B cell (primary cell): ENCODE results near the gene DCAF7. TPM values are rescaled to one million over a fixed set of nuclear protein-coding genes. Genes with fewer than 3 reads are reported as not detected.

Source experiments
- ATAC-seq: fragments of 200-7000 bp; cut with Tn5 transposase; one replicate; pipeline ENCODE4 v1.10.0; 2021; ENCODE audit warnings: low read depth, mild to moderate bottlenecking, moderate number of reproducible peaks, moderate library complexity
- CTCF ChIA-PET: fragments of 350-600 bp; sonication (Branson Sonifier 250); formaldehyde crosslinking; loops from one replicate; lab custom pipeline; 2021; ENCODE audit warnings: antibody characterized with exemption, inconsistent platforms; lab: Charles Lee
- POLR2A ChIA-PET: fragments of 350-600 bp; sonication (Branson Sonifier 250); formaldehyde crosslinking; loops from one replicate; lab custom pipeline; 2021; ENCODE audit warnings: antibody characterized with exemption; lab: Charles Lee
- DNase-seq: peaks from one replicate; pipeline ENCODE4 v3.0.0; 2013
- H2AFZ ChIP-seq: 2 replicates; pipeline ENCODE4 v1.6.1; 2012; ENCODE audit warnings: mild to moderate bottlenecking, low read depth, low read length; ENCODE audit not compliant: insufficient read depth, poor library complexity, severe bottlenecking
- H3K27ac ChIP-seq, 2 donors: 1 replicate in 1 of 2; 2 replicates in 1 of 2; pipeline ENCODE4 v1.5.1; 2012 to 2013; ENCODE audit warnings: low read length in 2 of 2, mild to moderate bottlenecking in 2 of 2, moderate library complexity in 1 of 2
- H3K27me3 ChIP-seq, 4 experiments: fragments of 200-600 bp in 1 of 4; sonication (generic) in 1 of 4; replicated peaks in 1 of 4; 1 replicate in 2 of 4; 2 replicates in 2 of 4; pipeline versions ENCODE4 v1.6.1 to v1.7.0; 2013 to 2016; ENCODE audit warnings: low read length in 3 of 4, mild to moderate bottlenecking in 2 of 4, mixed read lengths in 1 of 4, moderate library complexity in 1 of 4; ENCODE audit not compliant: insufficient read depth in 4 of 4, control insufficient read depth in 3 of 4; ENCODE audit errors: control extremely low read depth in 1 of 4
- H3K36me3 ChIP-seq, 2 experiments: replicated peaks in 1 of 2; 1 replicate in 1 of 2; 2 replicates in 1 of 2; pipeline versions ENCODE4 v1.6.1 to v1.7.1; 2013; ENCODE audit warnings: low read length in 1 of 2; ENCODE audit not compliant: insufficient read depth in 2 of 2, control insufficient read depth in 1 of 2; ENCODE audit errors: control extremely low read depth in 1 of 2, extremely low read depth in 1 of 2
- H3K4me1 ChIP-seq, 2 donors: fragments of 200-600 bp in 1 of 2; sonication (generic) in 1 of 2; 1 replicate in 1 of 2; 2 replicates in 1 of 2; pipeline versions ENCODE4 v1.5.1 to v1.6.1; 2013 to 2017; ENCODE audit warnings: low read length in 2 of 2; ENCODE audit not compliant: control insufficient read depth in 2 of 2, insufficient read depth in 2 of 2
- H3K4me2 ChIP-seq: replicated peaks from 2 replicates; pipeline ENCODE3; 2012; ENCODE audit warnings: mild to moderate bottlenecking, low read depth, low read length; ENCODE audit not compliant: poor library complexity, severe bottlenecking
- H3K4me3 ChIP-seq, 5 experiments: fragments of 200-600 bp in 1 of 5; sonication (generic) in 1 of 5; 1 replicate in 3 of 5; 2 replicates in 2 of 5; pipeline versions ENCODE4 v1.5.1 to v1.7.0; 2011 to 2016; ENCODE audit warnings: low read length in 4 of 5, mild to moderate bottlenecking in 4 of 5, low read depth in 2 of 5, control low read depth in 1 of 5, moderate library complexity in 1 of 5; ENCODE audit not compliant: insufficient read depth in 1 of 5; ENCODE audit errors: control extremely low read depth in 1 of 5, extremely low read depth in 1 of 5
- H3K79me2 ChIP-seq: fragments of 200-600 bp; sonication (generic); one replicate; pipeline ENCODE4 v1.6.0; 2016; ENCODE audit warnings: low read length; ENCODE audit not compliant: control insufficient read depth, insufficient read depth
- H3K9ac ChIP-seq: fragments of 200-600 bp; sonication (generic); 2 replicates; pipeline ENCODE4 v1.6.1; 2017; ENCODE audit warnings: mild to moderate bottlenecking, low read length, moderate library complexity
- H3K9me3 ChIP-seq, 3 donors: one replicate each; pipeline versions ENCODE4 v1.6.1 to v1.7.1; 2013; ENCODE audit warnings: low read length in 2 of 3; ENCODE audit not compliant: control insufficient read depth in 2 of 3, insufficient read depth in 1 of 3; ENCODE audit errors: control extremely low read depth in 1 of 3
- H4K20me1 ChIP-seq: 2 replicates; pipeline ENCODE4 v1.6.0; 2012; ENCODE audit warnings: mild to moderate bottlenecking, low read length; ENCODE audit not compliant: insufficient read depth, control insufficient read depth, poor library complexity, severe bottlenecking
- H3K27ac Mint-ChIP-seq: one replicate; pipeline ENCODE4 v1.8.0; 2021; ENCODE audit warnings: mixed read lengths
- H3K27me3 Mint-ChIP-seq: one replicate; pipeline ENCODE4 v1.8.0; 2021; ENCODE audit warnings: mixed read lengths
- H3K4me1 Mint-ChIP-seq: one replicate; pipeline ENCODE4 v1.8.0; 2021; ENCODE audit warnings: mixed read lengths
- H3K4me3 Mint-ChIP-seq: one replicate; pipeline ENCODE4 v1.8.0; 2021; ENCODE audit warnings: mixed read lengths
- H3K9me3 Mint-ChIP-seq: one replicate; pipeline ENCODE4 v1.8.0; 2022; ENCODE audit warnings: mixed read lengths; ENCODE audit not compliant: insufficient read depth
- EZH2 ChIP-seq: IDR thresholded peaks from 2 replicates; pipeline ENCODE4 v1.6.1; 2012; ENCODE audit warnings: borderline replicate concordance, low read depth, mild to moderate bottlenecking, moderate library complexity, low read length; ENCODE audit not compliant: insufficient read depth, poor library complexity, severe bottlenecking
- WGBS: methylation state at CpG from one replicate; pipeline ENCODE4 v1.1.5; 2013; ENCODE audit warnings: missing lambda C conversion rate; ENCODE audit not compliant: insufficient coverage; 5-methylcytosine and 5-hydroxymethylcytosine counted together
- intact Hi-C: fragments of 100-400 bp; cut with micrococcal nuclease; formaldehyde crosslinking; loops from one replicate; pipeline ENCODE4 v1.10.0; 2022
- polyA plus RNA-seq: library from polyadenylated mRNA; depleted of rRNA; stranded (reverse); fragments of >200 nt; gene quantifications from 2 replicates; pipeline ENCODE4 v1.2.3, GENCODE V29; 2012
- total RNA-seq, 2 donors: library from RNA; stranded (reverse); fragments of 120-200 nt in 1 of 2; gene quantifications; 1 replicate in 1 of 2; 2 replicates in 1 of 2; pipeline versions ENCODE4 v1.2.3 to v1.2.4, GENCODE V29; 2013 to 2022
- TF ChIP-seq, protein P1 (sequence below): fragments of 200-600 bp; IDR thresholded peaks from one replicate; pipeline ENCODE4 v1.8.0; 2022; ENCODE audit warnings: antibody characterized with exemption, mild to moderate bottlenecking

DCAF7 gene
- total and polyA plus RNA-seq, 2 donors (not counting 1 experiment from before 2014, with no cell fraction given) = 55.1 to 84.7 TPM

DNA sequence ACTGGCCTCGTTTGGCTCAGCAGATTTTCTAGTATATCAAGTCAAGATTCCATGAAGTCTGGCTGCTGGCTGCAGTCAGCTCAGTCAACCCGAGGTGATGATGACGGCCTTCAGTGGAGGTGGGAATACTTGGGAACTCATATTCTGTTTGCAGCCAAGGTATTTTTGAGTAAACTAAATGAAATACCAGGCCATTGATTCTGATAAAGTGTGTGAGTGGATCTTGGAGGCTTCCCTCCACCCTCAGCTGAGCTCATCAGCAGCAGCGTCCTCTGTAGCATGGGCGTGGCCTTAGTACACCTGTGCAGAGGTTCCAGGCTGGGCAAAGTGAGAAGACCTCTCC, 28.5 kb downstream of the DCAF7 start:
- Histone ChIP-seq H3K4me1 (no peaks in the 10 kb centered on the region), H3K79me2 (peaks cover 42% of the 10 kb centered on the region), H3K4me2 (no peak overlapping the region), H2AFZ (no peak overlapping the region), H3K9me3 (no peaks in the 10 kb centered on the region), H3K4me3 (no peak overlapping the region), H3K27ac (no peak overlapping the region), H3K27me3 (no peaks in the 10 kb centered on the region), H3K36me3 (peaks cover 5 to 56% of the 10 kb centered on the region in 2 experiments), H3K9ac (no peak overlapping the region), H4K20me1 (peaks cover 64% of the 10 kb centered on the region)
- H3K27me3 Mint-ChIP-seq = no peaks in the 10 kb centered on the region
- ChIA-PET CTCF (no interaction called here), POLR2A (no interaction called here)
- intact Hi-C loops = no loop called here
- TF ChIP-seq EZH2 = no peak
- TF ChIP-seq, protein P1, sequence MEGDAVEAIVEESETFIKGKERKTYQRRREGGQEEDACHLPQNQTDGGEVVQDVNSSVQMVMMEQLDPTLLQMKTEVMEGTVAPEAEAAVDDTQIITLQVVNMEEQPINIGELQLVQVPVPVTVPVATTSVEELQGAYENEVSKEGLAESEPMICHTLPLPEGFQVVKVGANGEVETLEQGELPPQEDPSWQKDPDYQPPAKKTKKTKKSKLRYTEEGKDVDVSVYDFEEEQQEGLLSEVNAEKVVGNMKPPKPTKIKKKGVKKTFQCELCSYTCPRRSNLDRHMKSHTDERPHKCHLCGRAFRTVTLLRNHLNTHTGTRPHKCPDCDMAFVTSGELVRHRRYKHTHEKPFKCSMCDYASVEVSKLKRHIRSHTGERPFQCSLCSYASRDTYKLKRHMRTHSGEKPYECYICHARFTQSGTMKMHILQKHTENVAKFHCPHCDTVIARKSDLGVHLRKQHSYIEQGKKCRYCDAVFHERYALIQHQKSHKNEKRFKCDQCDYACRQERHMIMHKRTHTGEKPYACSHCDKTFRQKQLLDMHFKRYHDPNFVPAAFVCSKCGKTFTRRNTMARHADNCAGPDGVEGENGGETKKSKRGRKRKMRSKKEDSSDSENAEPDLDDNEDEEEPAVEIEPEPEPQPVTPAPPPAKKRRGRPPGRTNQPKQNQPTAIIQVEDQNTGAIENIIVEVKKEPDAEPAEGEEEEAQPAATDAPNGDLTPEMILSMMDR = no peak
- H3K9me3 Mint-ChIP-seq = no peaks in the 10 kb centered on the region
- H3K27ac Mint-ChIP-seq = peak overlapping the region; percentile 11
- WGBS = 98% methylated on average over 3 of the region's 5 CpGs
- no peak for ATAC-seq
- peaks cover 6% of the 10 kb centered on the region for H3K4me1 Mint-ChIP-seq
- no peak overlapping the region for H3K4me3 Mint-ChIP-seq
- DNase-seq = no peak

DNA sequence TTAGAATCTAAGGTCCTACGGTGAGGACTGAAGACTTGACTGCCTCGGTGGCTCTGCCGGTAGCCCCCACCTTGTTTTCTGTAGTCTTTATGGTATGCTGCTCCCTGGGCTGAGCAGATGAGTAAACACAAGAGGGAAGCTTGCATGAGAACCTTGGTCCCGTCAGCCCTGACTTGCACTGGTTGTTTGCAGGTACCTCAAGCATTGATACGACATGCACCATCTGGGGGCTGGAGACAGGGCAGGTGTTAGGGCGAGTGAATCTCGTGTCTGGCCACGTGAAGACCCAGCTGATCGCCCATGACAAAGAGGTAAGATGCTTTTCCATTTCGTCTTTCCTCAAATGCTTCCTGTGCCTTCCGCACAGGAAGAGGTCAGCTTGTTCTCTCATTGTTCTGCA, 29.4 kb downstream of the DCAF7 start:
- WGBS = 91% methylated on average over 7 of the region's 11 CpGs
- intact Hi-C loops = no loop called here
- H3K4me1 ChIP-seq = no peaks in the 10 kb centered on the region
- peaks cover 5 to 61% of the 10 kb centered on the region in 2 experiments for H3K36me3 ChIP-seq
- no peak overlapping the region for H3K9ac ChIP-seq
- no peaks in the 10 kb centered on the region for H3K27me3 Mint-ChIP-seq
- H3K4me2 ChIP-seq = no peak overlapping the region
- POLR2A ChIA-PET = interaction anchor here (0.6 kb wide), 1 partner anchor 129 kb away, joined by 3 read pairs; no protein-coding TSS in a partner anchor
- peaks cover 55% of the 10 kb centered on the region for H4K20me1 ChIP-seq
- no peak overlapping the region for H3K27ac ChIP-seq
- no peaks in the 10 kb centered on the region for H3K9me3 Mint-ChIP-seq
- CTCF ChIA-PET = interaction anchor here (0.7 kb wide), 1 partner anchor 52 kb away, joined by 4 read pairs; no protein-coding TSS in a partner anchor
- no peak overlapping the region for H2AFZ ChIP-seq
- TF ChIP-seq EZH2 = no peak
- TF ChIP-seq, protein P1 = no peak
- no peaks in the 10 kb centered on the region for H3K9me3 ChIP-seq
- no peak for ATAC-seq
- H3K27ac Mint-ChIP-seq = no peak overlapping the region
- no peak overlapping the region for H3K4me3 ChIP-seq
- H3K4me1 Mint-ChIP-seq = peaks cover 2% of the 10 kb centered on the region
- no peak overlapping the region for H3K4me3 Mint-ChIP-seq
- peaks cover 37% of the 10 kb centered on the region for H3K79me2 ChIP-seq
- no peaks in the 10 kb centered on the region for H3K27me3 ChIP-seq
- DNase-seq = no peak
